ENCODE data around the gene CIB1. TPM values are rescaled to one million over a fixed set of nuclear protein-coding genes. Genes with fewer than 3 reads are reported as not detected.

CIB1 gene
- total and polyA plus RNA-seq, 10 of the 15 experiments (the other 5 are each of a cell fraction or from before 2014, with no cell fraction given) = 10.8 to 155 (median 81.9) TPM

GRCh38 chr15:90265271-90266060, 31.7 kb upstream of the CIB1 start, which contains the start of gene NGRN:
NGRN (plus strand) TSS chr15:90265672; CDS start chr15:90265713, 41 bp downstream.
- FAIRE-seq (peak; percentile 91), DNase-seq (ENCODE audit: low read depth, low spot score) (peak; percentile 69), ATAC-seq (peak; percentile 91)
- Histone ChIP-seq H3K4me3 (peak within 1 kb of the TSS; percentile 82), H3K4me2 (ENCODE audit: control insufficient read depth, insufficient read depth) (peak within 1 kb of the TSS; percentile 83), H3K79me2 (ENCODE audit: control insufficient read depth, insufficient read depth, low read length) (peaks cover 43% of the 10 kb centered on the region), H3K27me3 (replicated peaks in 1 of 2; ENCODE audit: control insufficient read depth in 2 of 2, insufficient read depth in 2 of 2, low read length in 1 of 2) (no peaks in the 10 kb centered on the region), H3K9me3 (replicated peaks; ENCODE audit: control insufficient read depth, insufficient read depth, low read length) (no peaks in the 10 kb centered on the region), H3K27ac (ENCODE audit: control insufficient read depth, insufficient read depth) (peak within 1 kb of the TSS; percentile 87), H3K36me3 (ENCODE audit: control insufficient read depth in 2 of 2, insufficient read depth in 2 of 2, low read length in 1 of 2) (no peaks in the 10 kb centered on the region), H3K4me1 (ENCODE audit: control insufficient read depth, insufficient read depth, low read length) (peaks cover 13% of the 10 kb centered on the region), H3K9ac (ENCODE audit: control insufficient read depth, insufficient read depth, low read length) (peak within 1 kb of the TSS; percentile 82), H2AFZ (ENCODE audit: control insufficient read depth, low read depth, low read length) (peak within 1 kb of the TSS; percentile 95), H4K20me1 (ENCODE audit: control insufficient read depth, insufficient read depth) (no peaks in the 10 kb centered on the region)
- BruUV-seq (replicated peaks) = TSS peak; percentile 99
- CTCF ChIA-PET = interaction anchor here (0.7 to 1.0 kb wide), 4 partner anchors 21 to 666 kb away, joined by 3 to 8 read pairs (median 3); partner anchors contain the start of genes CIB1 and GDPGP1
- SMC1A ChIA-PET (ENCODE audit: uncharacterized antibody, unreplicated experiment) = interaction anchor here (0.6 to 1.1 kb wide), 3 partner anchors 30 to 114 kb away, joined by 3 read pairs; no protein-coding TSS in a partner anchor
- in situ Hi-C loops (cut with MboI) (no loop called here), intact Hi-C loops (cut with micrococcal nuclease; ENCODE audit: unreplicated experiment) (no loop called here)
- POLR2A ChIA-PET = interaction anchor here (0.6 to 1.2 kb wide), 6 partner anchors 32 to 104 kb away, joined by 3 to 16 read pairs (median 4); partner anchors contain the start of genes CIB1 and GDPGP1
- RAD21 ChIA-PET (ENCODE audit: unreplicated experiment) = interaction anchor here (0.7 to 4.0 kb wide), 4 partner anchors 21 to 108 kb away, joined by 3 to 47 read pairs (median 4); partner anchors contain the start of genes CIB1 and GDPGP1
- WGBS (ENCODE audit: insufficient coverage, insufficient replicate concordance, low lambda C conversion rate, missing lambda C conversion rate) = under 1% methylated on average over 54 of the region's 59 CpGs
- TF ChIP-seq MEF2A (IDR thresholded peaks at IDR 0.05; ENCODE audit: insufficient read depth, low read depth, low read length) = no peak
- TF ChIP-seq CBFB (IDR thresholded peaks at IDR 0.05; ENCODE audit: low read depth) = peak; percentile 85
- TF ChIP-seq SREBF2 (IDR thresholded peaks at IDR 0.05; ENCODE audit: low read length) = peak; percentile 22; the same call in 1 of the 2 replicates
- no peak for TF ChIP-seq RCOR1 (conservative IDR thresholded peaks at IDR 0.05; ENCODE audit: low read depth, low read length)
- TF ChIP-seq WRNIP1 (IDR thresholded peaks at IDR 0.05; ENCODE audit: borderline replicate concordance, low read depth, low read length) = no peak
- TF ChIP-seq ZBTB11 (CRISPR knock-in tag; IDR thresholded peaks at IDR 0.05) = no peak
- TF ChIP-seq ZNF622 (IDR thresholded peaks at IDR 0.05) = no peak
- TF ChIP-seq IRF3 (IDR thresholded peaks at IDR 0.05) = no peak
- no peak for TF ChIP-seq CUX1 (IDR thresholded peaks at IDR 0.05; ENCODE audit: insufficient replicate concordance, low read depth, low read length)
- TF ChIP-seq ETV6 (conservative IDR thresholded peaks at IDR 0.05 in 1 of 2, IDR thresholded peaks at IDR 0.05 in 1 of 2; ENCODE audit: borderline replicate concordance in 1 of 2, low read depth in 1 of 2) = peak in 1 of 2 experiments; percentile 95; a peak in 2 of 4 replicates
